K562 (cell line): ENCODE results near the gene GRAMD2B. TPM values are rescaled to one million over a fixed set of nuclear protein-coding genes. Genes with fewer than 3 reads are reported as not detected.

Experiments
- KDM5B ChIP-seq: fragments of 200-600 bp; sonication (generic); IDR thresholded peaks from 2 replicates; pipeline ENCODE4 v1.6.1; 2012; ENCODE audit warnings: low read depth, mild to moderate bottlenecking, moderate library complexity, low read length, control low read depth, inconsistent platforms; ENCODE audit not compliant: insufficient replicate concordance
- LEF1 ChIP-seq: fragments of 450-650 bp; IDR thresholded peaks from 2 replicates; pipeline ENCODE4 v1.6.1; 2016; ENCODE audit warnings: mild to moderate bottlenecking
- MCM2 ChIP-seq: fragments of 450-650 bp; IDR thresholded peaks from 2 replicates; pipeline ENCODE4 v1.6.1; 2017; ENCODE audit warnings: low read depth, mild to moderate bottlenecking
- PHB ChIP-seq: fragments of 250-450 bp; sonication (Bioruptor Pico); IDR thresholded peaks from 2 replicates; pipeline ENCODE4 v1.5.0; 2021
- TARDBP ChIP-seq: fragments of 450-650 bp; IDR thresholded peaks from 2 replicates; pipeline ENCODE4 v1.6.1; 2016
- ZNF707 ChIP-seq: fragments of 250-450 bp; sonication (Bioruptor Pico); conservative IDR thresholded peaks from 2 replicates; pipeline ENCODE4 v1.8.0; 2022; ENCODE audit warnings: inconsistent platforms, mild to moderate bottlenecking, moderate library complexity
- polyA plus RNA-seq, 8 experiments: library from polyadenylated mRNA; depleted of rRNA in 4 of 8; stranded (reverse) in 5 of 8; unstranded in 3 of 8; fragments of >200 nt; fragmentation: Nextera tagmentation in 2 of 8; fragmentation: Illumina TruSeq in 1 of 8; extraction: Ambion mirVana in 2 of 8; extraction: Trizol in 1 of 8; gene quantifications; 2 replicates each; pipeline versions ENCODE4 v1.2.1 to v1.2.3, GENCODE V29; 2011 to 2014; ENCODE audit warnings: inconsistent platforms in 1 of 8, missing spikeins in 1 of 8
- total RNA-seq, 7 experiments: library from RNA; depleted of rRNA in 6 of 7; stranded (reverse); fragments of >200 nt in 6 of 7; fragmentation: Illumina TruSeq in 2 of 7; extraction: Trizol in 2 of 7; gene quantifications; 2 replicates each; pipeline versions ENCODE4 v1.2.1 to v1.2.3, GENCODE V29; 2011 to 2021; ENCODE audit warnings: low replicate concordance in 1 of 7
- TF ChIP-seq, protein P1 (sequence below), 2 experiments: fragments of 450-650 bp in 1 of 2; sonication (generic) in 1 of 2; formaldehyde crosslinking in 1 of 2; IDR thresholded peaks; 2 replicates each; pipeline versions ENCODE4 v1.7.1 to v1.9.0; 2016 to 2022; ENCODE audit warnings: inconsistent platforms in 1 of 2, mild to moderate bottlenecking in 1 of 2, missing genetic modification reagents in 1 of 2
- TF ChIP-seq, protein P2 (sequence below): IDR thresholded peaks from 3 replicates; pipeline ENCODE4 v1.6.1; 2011; ENCODE audit warnings: borderline replicate concordance, mild to moderate bottlenecking; ENCODE audit not compliant: insufficient read length, insufficient read depth

The GRAMD2B gene
- total and polyA plus RNA-seq, 9 of the 15 experiments (the other 6 are each of a cell fraction or from before 2014, with no cell fraction given) = 0.32 to 4.2 (median 1.4) TPM

GRCh38 chr5:126389179-126389578, 34.0 kb upstream of the GRAMD2B start (continued):
- TF ChIP-seq, protein P1, sequence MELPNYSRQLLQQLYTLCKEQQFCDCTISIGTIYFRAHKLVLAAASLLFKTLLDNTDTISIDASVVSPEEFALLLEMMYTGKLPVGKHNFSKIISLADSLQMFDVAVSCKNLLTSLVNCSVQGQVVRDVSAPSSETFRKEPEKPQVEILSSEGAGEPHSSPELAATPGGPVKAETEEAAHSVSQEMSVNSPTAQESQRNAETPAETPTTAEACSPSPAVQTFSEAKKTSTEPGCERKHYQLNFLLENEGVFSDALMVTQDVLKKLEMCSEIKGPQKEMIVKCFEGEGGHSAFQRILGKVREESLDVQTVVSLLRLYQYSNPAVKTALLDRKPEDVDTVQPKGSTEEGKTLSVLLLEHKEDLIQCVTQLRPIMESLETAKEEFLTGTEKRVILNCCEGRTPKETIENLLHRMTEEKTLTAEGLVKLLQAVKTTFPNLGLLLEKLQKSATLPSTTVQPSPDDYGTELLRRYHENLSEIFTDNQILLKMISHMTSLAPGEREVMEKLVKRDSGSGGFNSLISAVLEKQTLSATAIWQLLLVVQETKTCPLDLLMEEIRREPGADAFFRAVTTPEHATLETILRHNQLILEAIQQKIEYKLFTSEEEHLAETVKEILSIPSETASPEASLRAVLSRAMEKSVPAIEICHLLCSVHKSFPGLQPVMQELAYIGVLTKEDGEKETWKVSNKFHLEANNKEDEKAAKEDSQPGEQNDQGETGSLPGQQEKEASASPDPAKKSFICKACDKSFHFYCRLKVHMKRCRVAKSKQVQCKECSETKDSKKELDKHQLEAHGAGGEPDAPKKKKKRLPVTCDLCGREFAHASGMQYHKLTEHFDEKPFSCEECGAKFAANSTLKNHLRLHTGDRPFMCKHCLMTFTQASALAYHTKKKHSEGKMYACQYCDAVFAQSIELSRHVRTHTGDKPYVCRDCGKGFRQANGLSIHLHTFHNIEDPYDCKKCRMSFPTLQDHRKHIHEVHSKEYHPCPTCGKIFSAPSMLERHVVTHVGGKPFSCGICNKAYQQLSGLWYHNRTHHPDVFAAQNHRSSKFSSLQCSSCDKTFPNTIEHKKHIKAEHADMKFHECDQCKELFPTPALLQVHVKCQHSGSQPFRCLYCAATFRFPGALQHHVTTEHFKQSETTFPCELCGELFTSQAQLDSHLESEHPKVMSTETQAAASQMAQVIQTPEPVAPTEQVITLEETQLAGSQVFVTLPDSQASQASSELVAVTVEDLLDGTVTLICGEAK (IDR thresholded peaks at IDR 0.05) = no peak
- TF ChIP-seq, protein P1 (CRISPR knock-in tag; IDR thresholded peaks at IDR 0.05) = no peak
- TF ChIP-seq LEF1 = no peak
- TF ChIP-seq PHB (CRISPR knock-in tag) = no peak
- no peak for TF ChIP-seq MCM2
- no peak for TF ChIP-seq KDM5B
- no peak for TF ChIP-seq TARDBP
- TF ChIP-seq ZNF707 (CRISPR knock-in tag) = no peak
- TF ChIP-seq, protein P2, sequence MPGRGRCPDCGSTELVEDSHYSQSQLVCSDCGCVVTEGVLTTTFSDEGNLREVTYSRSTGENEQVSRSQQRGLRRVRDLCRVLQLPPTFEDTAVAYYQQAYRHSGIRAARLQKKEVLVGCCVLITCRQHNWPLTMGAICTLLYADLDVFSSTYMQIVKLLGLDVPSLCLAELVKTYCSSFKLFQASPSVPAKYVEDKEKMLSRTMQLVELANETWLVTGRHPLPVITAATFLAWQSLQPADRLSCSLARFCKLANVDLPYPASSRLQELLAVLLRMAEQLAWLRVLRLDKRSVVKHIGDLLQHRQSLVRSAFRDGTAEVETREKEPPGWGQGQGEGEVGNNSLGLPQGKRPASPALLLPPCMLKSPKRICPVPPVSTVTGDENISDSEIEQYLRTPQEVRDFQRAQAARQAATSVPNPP = no peak
